ENCODE measurements around the gene UPK1B. TPM values are rescaled to one million over a fixed set of nuclear protein-coding genes. Genes with fewer than 3 reads are reported as not detected.

The UPK1B gene
- total and polyA plus RNA-seq, 9 of the 15 experiments (the other 6 are each of a cell fraction or from before 2014, with no cell fraction given), result 0.22 to 1.2 (median 0.51) TPM

DNA sequence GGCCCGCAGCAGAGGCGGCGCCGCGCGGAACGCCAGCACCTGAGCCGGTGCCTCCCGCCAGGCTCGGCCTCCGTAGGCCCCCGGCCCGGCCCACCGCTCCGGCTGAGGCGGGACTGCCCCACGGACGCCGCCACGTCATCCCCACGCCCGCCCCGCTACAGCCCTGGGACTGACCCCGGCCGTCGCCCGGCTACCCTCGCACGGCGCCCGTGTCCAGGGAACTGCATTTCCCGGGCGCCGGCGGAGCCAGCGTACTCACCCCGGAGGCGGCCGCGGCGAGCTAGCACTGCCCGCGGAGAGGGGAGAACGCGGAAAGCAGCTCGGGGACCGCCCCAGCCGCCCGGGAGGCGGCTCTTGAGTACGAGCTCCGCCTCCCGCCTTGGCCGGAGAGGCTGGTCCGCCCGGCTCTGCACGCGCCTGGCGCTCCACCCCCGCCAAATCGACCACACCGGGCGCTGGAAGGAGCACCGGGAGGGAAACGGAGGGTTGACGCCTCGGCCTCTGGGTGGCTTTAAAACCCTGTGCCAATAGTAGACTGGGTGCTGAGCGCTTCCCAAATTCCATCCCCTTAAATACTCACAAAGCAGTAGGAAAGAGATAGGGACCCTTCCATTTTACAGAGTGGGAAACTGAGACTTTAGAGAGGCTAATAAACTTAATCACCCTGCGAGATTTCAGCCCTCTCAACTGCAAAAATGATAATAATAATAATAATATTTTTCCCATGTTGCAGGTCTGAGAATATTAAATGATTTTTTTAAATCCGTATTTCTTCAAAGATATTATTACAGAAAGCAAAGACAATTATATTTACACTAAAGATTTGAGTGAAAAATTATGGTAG is 67.4 kb downstream of the UPK1B start, which contains the start of gene B4GALT4 (continued):
- TF ChIP-seq MGA (IDR thresholded peaks at IDR 0.05), result peak; percentile 85
- TF ChIP-seq ARID1B (IDR thresholded peaks at IDR 0.05), result no peak
- TF ChIP-seq NR4A1 (CRISPR knock-in tag; IDR thresholded peaks at IDR 0.05), result no peak
- no peak for TF ChIP-seq NR4A1 (tag; IDR thresholded peaks at IDR 0.05)
- TF ChIP-seq ERF (CRISPR knock-in tag; IDR thresholded peaks at IDR 0.05), result no peak
- no peak for TF ChIP-seq RAD51 (IDR thresholded peaks at IDR 0.05; ENCODE audit: borderline replicate concordance, low read depth)
- TF ChIP-seq RBFOX2 (IDR thresholded peaks at IDR 0.05; ENCODE audit: low read depth, low read length), result peak; percentile 94
- peak; percentile 31 for TF ChIP-seq PHF20 (IDR thresholded peaks at IDR 0.05; ENCODE audit: partially characterized antibody)
- 0 out of 2 replicates have a peak, but pooled peaks have one; percentile 18 for TF ChIP-seq ATF7 (IDR thresholded peaks at IDR 0.05)
- TF ChIP-seq TOE1 (IDR thresholded peaks at IDR 0.05; ENCODE audit: borderline replicate concordance), result no peak
- no peak for TF ChIP-seq TOE1 (CRISPR knock-in tag; IDR thresholded peaks at IDR 0.05; ENCODE audit: borderline replicate concordance, low read depth)
- TF ChIP-seq FUS (optimal IDR thresholded peaks at IDR 0.05; ENCODE audit: low read depth, low read length), result no peak
